ENCODE results near the gene ATP5PD. TPM values are rescaled to one million over a fixed set of nuclear protein-coding genes. Genes with fewer than 3 reads are reported as not detected.

ATP5PD gene
- polyA plus RNA-seq, 1 donor (not counting 4 experiments of a cell fraction or from before 2014, with no cell fraction given), result 276 TPM

- DNase-seq (ENCODE audit: low read depth, low spot score), result no peak
- peaks cover 6 to 7% of the 10 kb centered on the region in 2 experiments for H3K36me3 ChIP-seq (ENCODE audit: control insufficient read depth in 2 of 2, extremely low read depth in 1 of 2, insufficient read depth in 2 of 2, low read length in 2 of 2)
- no peaks in the 10 kb centered on the region for H4K20me1 ChIP-seq (ENCODE audit: control insufficient read depth, extremely low read depth, insufficient read depth, low read length)
- no peak for TF ChIP-seq CTCF (optimal IDR thresholded peaks at IDR 0.05 in 1 of 3, IDR thresholded peaks at IDR 0.05 in 1 of 3, conservative IDR thresholded peaks at IDR 0.05 in 1 of 3; ENCODE audit: extremely low read depth in 1 of 3, insufficient read depth in 2 of 3, low read length in 3 of 3)
- TF ChIP-seq EZH2 (IDR thresholded peaks at IDR 0.05; ENCODE audit: low read length), result no peak
- peaks cover 34% of the 10 kb centered on the region for H3K4me1 ChIP-seq (ENCODE audit: control insufficient read depth, extremely low read depth, insufficient read depth, low read length)
- no peaks in the 10 kb centered on the region for H3K9me1 ChIP-seq (ENCODE audit: control insufficient read depth, extremely low read depth, insufficient read depth, low read length)
- no peak for FAIRE-seq
- H3K4me3 ChIP-seq (ENCODE audit: control insufficient read depth in 2 of 3, extremely low read depth in 1 of 3, insufficient read depth in 2 of 3, low read depth in 1 of 3, low read length in 3 of 3), result peak overlapping the region; percentile 53 to 90 (median 81)
- peak overlapping the region; percentile 97 for H3K9ac ChIP-seq (ENCODE audit: control insufficient read depth, extremely low read depth, insufficient read depth, low read length)
- peak overlapping the region; percentile 94 for H3K27ac ChIP-seq (ENCODE audit: control insufficient read depth, insufficient read depth, low read length)
- dilution Hi-C loops (cut with MboI; ENCODE audit: extremely low pct_ligation_motif_present, low sequenced_read_pairs), result no loop called here
- no peaks in the 10 kb centered on the region for H3K79me2 ChIP-seq (ENCODE audit: control insufficient read depth, insufficient read depth, low read length)
- H3K9me3 ChIP-seq (ENCODE audit: control insufficient read depth, low read depth, low read length), result no peaks in the 10 kb centered on the region
- peak overlapping the region; percentile 80 for H3K4me2 ChIP-seq (ENCODE audit: control insufficient read depth, extremely low read depth, insufficient read depth, low read depth, low read length)
- no peaks in the 10 kb centered on the region for H3K27me3 ChIP-seq (ENCODE audit: control insufficient read depth, extremely low read depth, insufficient read depth, low read length)
- H2AFZ ChIP-seq (ENCODE audit: control insufficient read depth, low read length), result peak overlapping the region; percentile 93
Measured at GRCh38 chr17:75034236-75034908, 12.4 kb downstream of the ATP5PD start.

GRCh38 chr17:75033346-75034235 is 13.2 kb downstream of the ATP5PD start:
- DNase-seq (ENCODE audit: low read depth, low spot score) (no peak), FAIRE-seq (peak; percentile 44)
- TF ChIP-seq CTCF (optimal IDR thresholded peaks at IDR 0.05 in 1 of 3, IDR thresholded peaks at IDR 0.05 in 1 of 3, conservative IDR thresholded peaks at IDR 0.05 in 1 of 3; ENCODE audit: extremely low read depth in 1 of 3, insufficient read depth in 2 of 3, low read length in 3 of 3) (no peak), EZH2 (IDR thresholded peaks at IDR 0.05; ENCODE audit: low read length) (no peak)
- peaks cover 0 to 3% of the 10 kb centered on the region in 2 experiments for H3K36me3 ChIP-seq (ENCODE audit: control insufficient read depth in 2 of 2, extremely low read depth in 1 of 2, insufficient read depth in 2 of 2, low read length in 2 of 2)
- H3K27me3 ChIP-seq (ENCODE audit: control insufficient read depth, extremely low read depth, insufficient read depth, low read length), result no peaks in the 10 kb centered on the region
- peak overlapping the region; percentile 66 for H2AFZ ChIP-seq (ENCODE audit: control insufficient read depth, low read length)
- H3K9ac ChIP-seq (ENCODE audit: control insufficient read depth, extremely low read depth, insufficient read depth, low read length), result peak overlapping the region; percentile 97
- H3K79me2 ChIP-seq (ENCODE audit: control insufficient read depth, insufficient read depth, low read length), result no peaks in the 10 kb centered on the region
- H3K27ac ChIP-seq (ENCODE audit: control insufficient read depth, insufficient read depth, low read length), result peak overlapping the region; percentile 94
- H4K20me1 ChIP-seq (ENCODE audit: control insufficient read depth, extremely low read depth, insufficient read depth, low read length), result no peaks in the 10 kb centered on the region
- H3K9me3 ChIP-seq (ENCODE audit: control insufficient read depth, low read depth, low read length), result no peaks in the 10 kb centered on the region
- peak overlapping the region; percentile 89 for H3K4me2 ChIP-seq (ENCODE audit: control insufficient read depth, extremely low read depth, insufficient read depth, low read depth, low read length)
- no peaks in the 10 kb centered on the region for H3K9me1 ChIP-seq (ENCODE audit: control insufficient read depth, extremely low read depth, insufficient read depth, low read length)
- peak overlapping the region; percentile 53 to 90 (median 71) for H3K4me3 ChIP-seq (ENCODE audit: control insufficient read depth in 2 of 3, extremely low read depth in 1 of 3, insufficient read depth in 2 of 3, low read depth in 1 of 3, low read length in 3 of 3)
- peaks cover 34% of the 10 kb centered on the region for H3K4me1 ChIP-seq (ENCODE audit: control insufficient read depth, extremely low read depth, insufficient read depth, low read length)
- dilution Hi-C loops (cut with MboI; ENCODE audit: extremely low pct_ligation_motif_present, low sequenced_read_pairs), result no loop called here

All from keratinocyte (primary cell).